CD4-positive, CD25-positive, alpha-beta regulatory T cell (primary cell): ENCODE measurements around the gene PXK. TPM values are rescaled to one million over a fixed set of nuclear protein-coding genes. Genes with fewer than 3 reads are reported as not detected.
A peak's percentile ranks its signal among the peaks of the same experiment; 100 is the strongest.

Experiments
- ATAC-seq, 2 donors: fragments of 150-1000 bp; cut with Tn5 transposase; one replicate each; pipeline ENCODE4 v1.10.0; 2021; ENCODE audit warnings: low read depth in 2 of 2, moderate number of reproducible peaks in 2 of 2, moderate library complexity in 1 of 2
- DNase-seq, 3 donors: peaks; one replicate each; pipeline versions ENCODE4 v3.0.0 to v3.0.0-alpha.2; 2012 to 2022; ENCODE audit warnings: mixed read lengths in 1 of 3
- H3K27ac ChIP-seq: one replicate; pipeline ENCODE4 v1.7.0; 2013; ENCODE audit warnings: mild to moderate bottlenecking, low read length; ENCODE audit not compliant: insufficient read depth, poor library complexity, severe bottlenecking
- H3K27me3 ChIP-seq: one replicate; pipeline ENCODE4 v1.7.0; 2013; ENCODE audit warnings: low read length; ENCODE audit not compliant: control insufficient read depth, insufficient read depth
- H3K36me3 ChIP-seq: one replicate; pipeline ENCODE4 v1.7.0; 2013; ENCODE audit warnings: mild to moderate bottlenecking, low read length, moderate library complexity; ENCODE audit not compliant: control insufficient read depth, insufficient read depth
- H3K4me1 ChIP-seq: 2 replicates; pipeline ENCODE4 v1.7.0; 2013; ENCODE audit warnings: mild to moderate bottlenecking, low read length; ENCODE audit not compliant: insufficient read depth, control insufficient read depth, poor library complexity, severe bottlenecking
- H3K4me3 ChIP-seq: one replicate; pipeline ENCODE4 v1.7.0; 2013; ENCODE audit warnings: low read depth, mild to moderate bottlenecking, low read length, moderate library complexity
- H3K9me3 ChIP-seq, 2 experiments: 1 replicate in 1 of 2; 2 replicates in 1 of 2; pipeline ENCODE4 v1.7.0; 2013; ENCODE audit warnings: low read length in 2 of 2, mild to moderate bottlenecking in 1 of 2, moderate library complexity in 1 of 2; ENCODE audit not compliant: control insufficient read depth in 2 of 2
- H3K27ac Mint-ChIP-seq, 3 donors: one replicate each; pipeline ENCODE4 v1.8.0; 2020 to 2022; ENCODE audit warnings: mild to moderate bottlenecking in 3 of 3, mixed read lengths in 3 of 3, moderate library complexity in 2 of 3
- H3K27me3 Mint-ChIP-seq: one replicate; pipeline ENCODE4 v1.8.0; 2022; ENCODE audit warnings: mild to moderate bottlenecking, mixed read lengths
- H3K36me3 Mint-ChIP-seq: one replicate; pipeline ENCODE4 v1.8.0; 2020; ENCODE audit warnings: mixed read lengths
- H3K4me1 Mint-ChIP-seq, 4 donors: one replicate each; pipeline ENCODE4 v1.8.0; 2020 to 2022; ENCODE audit warnings: mixed read lengths in 4 of 4, mild to moderate bottlenecking in 1 of 4
- H3K4me3 Mint-ChIP-seq, 4 donors: one replicate each; pipeline ENCODE4 v1.8.0; 2020 to 2022; ENCODE audit warnings: mild to moderate bottlenecking in 4 of 4, mixed read lengths in 4 of 4, moderate library complexity in 3 of 4
- H3K9me3 Mint-ChIP-seq, 7 donors: one replicate each; pipeline ENCODE4 v1.8.0; 2020 to 2022; ENCODE audit warnings: mixed read lengths in 7 of 7, mild to moderate bottlenecking in 3 of 7, moderate library complexity in 2 of 7
- polyA plus RNA-seq, 4 donors: library from polyadenylated mRNA; unstranded; fragments of 300-500 nt; fragmentation: Illumina TruSeq; gene quantifications; one replicate each; pipeline ENCODE4 v1.2.3, GENCODE V29; 2021
- total RNA-seq: library from RNA; stranded (reverse); gene quantifications from one replicate; pipeline ENCODE4 v1.2.3, GENCODE V29; 2022

PXK gene
- total and polyA plus RNA-seq, 5 donors from 2014 or later = 21.8 to 32.6 (median 31.8) TPM

DNA sequence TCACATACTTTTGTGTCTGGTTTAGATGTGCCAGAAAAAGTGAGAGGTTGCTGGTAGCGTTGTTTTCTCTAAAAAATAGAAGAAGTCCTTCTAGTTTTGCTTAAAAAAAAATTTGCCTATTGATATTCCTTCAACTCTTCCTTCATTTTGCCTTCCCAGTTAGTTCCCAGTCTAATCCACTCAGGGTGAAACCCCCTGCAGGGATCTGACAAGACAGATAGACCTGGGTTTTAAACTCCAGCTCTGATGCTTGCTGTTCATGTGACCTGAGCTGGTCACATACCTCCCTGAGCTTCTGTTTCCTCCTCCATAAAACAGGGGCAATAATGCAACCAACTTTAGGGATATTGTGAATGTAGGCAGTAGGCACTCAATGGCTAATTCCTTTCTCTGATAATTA lies 140.6 kb downstream of the PXK start:
- Mint-ChIP-seq H3K4me1 (peaks cover 0 to 18% (median 13%) of the 10 kb centered on the region in 4 donors), H3K27ac (peak overlapping the region in 2 of 3 donors; percentile 20 to 55)
- H3K4me1 ChIP-seq = peaks cover 10% of the 10 kb centered on the region

GRCh38 chr3:58474348-58474911 lies 141.7 kb downstream of the PXK start:
- no peak overlapping the region for H3K4me3 ChIP-seq
- H3K36me3 ChIP-seq = no peaks in the 10 kb centered on the region
- DNase-seq (no peak), ATAC-seq (no peak)
- peak overlapping the region in 2 of 3 donors; percentile 9 to 59 for H3K27ac Mint-ChIP-seq
- no peaks in the 10 kb centered on the region for H3K9me3 ChIP-seq
- H3K4me3 Mint-ChIP-seq = no peak overlapping the region
- peaks cover 0 to 18% (median 13%) of the 10 kb centered on the region in 4 donors for H3K4me1 Mint-ChIP-seq
- no peaks in the 10 kb centered on the region for H3K27me3 Mint-ChIP-seq
- H3K27ac ChIP-seq = no peak overlapping the region
- H3K4me1 ChIP-seq = peaks cover 10% of the 10 kb centered on the region
- peaks cover 4% of the 10 kb centered on the region for H3K36me3 Mint-ChIP-seq
- H3K27me3 ChIP-seq = no peaks in the 10 kb centered on the region
- H3K9me3 Mint-ChIP-seq = no peaks in the 10 kb centered on the region

More for the DNA sequence above, 140.6 kb downstream of the PXK start:
- Mint-ChIP-seq H3K36me3 (peaks cover 4% of the 10 kb centered on the region), H3K4me3 (no peak overlapping the region), H3K27me3 (no peaks in the 10 kb centered on the region), H3K9me3 (no peaks in the 10 kb centered on the region)
- H3K27ac ChIP-seq = no peak overlapping the region
- ATAC-seq = no peak
- DNase-seq = no peak
- H3K36me3 ChIP-seq = no peaks in the 10 kb centered on the region
- no peaks in the 10 kb centered on the region for H3K27me3 ChIP-seq
- no peak overlapping the region for H3K4me3 ChIP-seq
- H3K9me3 ChIP-seq = no peaks in the 10 kb centered on the region

GRCh38 chr3:58474967-58475578 lies 142.4 kb downstream of the PXK start:
- H3K4me3 Mint-ChIP-seq = no peak overlapping the region
- ATAC-seq (no peak), DNase-seq (no peak)
- Histone ChIP-seq H3K4me3 (no peak overlapping the region), H3K9me3 (no peaks in the 10 kb centered on the region), H3K27me3 (no peaks in the 10 kb centered on the region), H3K36me3 (no peaks in the 10 kb centered on the region), H3K27ac (no peak overlapping the region), H3K4me1 (peaks cover 10% of the 10 kb centered on the region)
- peaks cover 4% of the 10 kb centered on the region for H3K36me3 Mint-ChIP-seq
- H3K27ac Mint-ChIP-seq = peak overlapping the region in 1 of 3 donors; percentile 9
- H3K4me1 Mint-ChIP-seq = peaks cover 0 to 18% (median 13%) of the 10 kb centered on the region in 4 donors
- no peaks in the 10 kb centered on the region for H3K9me3 Mint-ChIP-seq
- no peaks in the 10 kb centered on the region for H3K27me3 Mint-ChIP-seq

Other genes starting within 250 kb of the PXK start
- not detected for gene DNASE1L3, start 121.9 kb upstream of the PXK start, total RNA-seq
- gene DNASE1L3, start 121.9 kb upstream of the PXK start, polyA plus RNA-seq = under 1 TPM in 1 of 4 donors, not detected in 3; 0.14 TPM
- 3.9 TPM for gene ABHD6, start 95.1 kb upstream of the PXK start, total RNA-seq
- gene ABHD6, start 95.1 kb upstream of the PXK start, polyA plus RNA-seq = 1 to 10 TPM; 3.8 to 7.8 (median 5.1) TPM
- 14.3 TPM for gene RPP14, start 26.6 kb upstream of the PXK start, total RNA-seq
- gene RPP14, start 26.6 kb upstream of the PXK start, polyA plus RNA-seq = 1 to 10 TPM; 5.7 to 7.1 (median 6.8) TPM
- gene HTD2, start 26.4 kb upstream of the PXK start, total RNA-seq = 9.7 TPM
- 10 to 100 TPM; 14.6 to 29.5 (median 22.9) TPM for gene HTD2, start 26.4 kb upstream of the PXK start, polyA plus RNA-seq
- gene PDHB, start 100.9 kb downstream of the PXK start, total RNA-seq = 40.1 TPM
- 100 to 1,000 TPM; 116 to 159 (median 133) TPM for gene PDHB, start 100.9 kb downstream of the PXK start, polyA plus RNA-seq
- gene KCTD6, start 159.2 kb downstream of the PXK start, total RNA-seq = 5.8 TPM
- gene KCTD6, start 159.2 kb downstream of the PXK start, polyA plus RNA-seq = 10 to 100 TPM in 2 of 4 donors, 1 to 10 TPM in 2; 8.1 to 14.3 (median 10.8) TPM
- gene ACOX2, start 204.3 kb downstream of the PXK start, total RNA-seq = not detected
- gene ACOX2, start 204.3 kb downstream of the PXK start, polyA plus RNA-seq = not detected
- not detected for gene FAM107A, start 244.5 kb downstream of the PXK start, total RNA-seq
- not detected for gene FAM107A, start 244.5 kb downstream of the PXK start, polyA plus RNA-seq